Astrocyte (in vitro differentiated cells and primary cell): ENCODE data around the gene ST8SIA2. TPM values are rescaled to one million over a fixed set of nuclear protein-coding genes. Genes with fewer than 3 reads are reported as not detected.

ENCODE experiments used
- DNase-seq: peaks from one replicate; pipeline ENCODE4 v3.0.0-alpha.2; 2010; ENCODE audit warnings: low read depth
- FAIRE-seq: peaks from 2 replicates; lab custom pipeline; 2011; peaks lifted over from hg19 to GRCh38; lab: Jason Lieb, UNC
- H2AFZ ChIP-seq: 2 replicates; pipeline ENCODE4 v1.6.0; 2012; ENCODE audit warnings: low read depth, low read length, inconsistent platforms
- H3K27ac ChIP-seq: 2 replicates; pipeline ENCODE4 v1.5.1; 2011; ENCODE audit warnings: low read depth, low read length, inconsistent platforms
- H3K27me3 ChIP-seq: 2 replicates; pipeline ENCODE4 v1.6.0; 2011; ENCODE audit warnings: low read length, inconsistent platforms; ENCODE audit not compliant: insufficient read depth
- H3K36me3 ChIP-seq: 2 replicates; pipeline ENCODE4 v1.5.1; 2011; ENCODE audit warnings: low read length, inconsistent platforms; ENCODE audit not compliant: insufficient read depth
- H3K4me1 ChIP-seq: 2 replicates; pipeline ENCODE4 v1.5.1; 2011; ENCODE audit warnings: low read length, inconsistent platforms; ENCODE audit not compliant: insufficient read depth
- H3K4me2 ChIP-seq: 2 replicates; pipeline ENCODE4 v1.6.0; 2012; ENCODE audit warnings: low read length, inconsistent platforms
- H3K4me3 ChIP-seq: 2 replicates; pipeline ENCODE4 v1.5.1; 2011; ENCODE audit warnings: low read depth, mild to moderate bottlenecking, low read length, inconsistent platforms; ENCODE audit not compliant: insufficient read depth
- H3K79me2 ChIP-seq: 2 replicates; pipeline ENCODE4 v1.6.0; 2012; ENCODE audit warnings: mild to moderate bottlenecking, low read length, inconsistent platforms; ENCODE audit not compliant: insufficient read depth
- H3K9ac ChIP-seq: 2 replicates; pipeline ENCODE4 v1.6.0; 2012; ENCODE audit warnings: mild to moderate bottlenecking, low read length, inconsistent platforms
- H3K9me3 ChIP-seq: 2 replicates; pipeline ENCODE4 v1.5.1; 2012; ENCODE audit warnings: low read depth, mild to moderate bottlenecking, low read length, inconsistent platforms; ENCODE audit not compliant: insufficient read depth
- H4K20me1 ChIP-seq: 2 replicates; pipeline ENCODE4 v1.6.0; 2012; ENCODE audit warnings: low read length, inconsistent platforms; ENCODE audit not compliant: insufficient read depth
- H3K27ac Mint-ChIP-seq: one replicate; pipeline ENCODE4 v1.8.0; 2021; ENCODE audit warnings: mild to moderate bottlenecking, mixed read lengths; ENCODE audit not compliant: unreplicated experiment
- H3K27me3 Mint-ChIP-seq: one replicate; pipeline ENCODE4 v1.8.0; 2021; ENCODE audit warnings: low read depth, mixed read lengths; ENCODE audit not compliant: unreplicated experiment
- H3K36me3 Mint-ChIP-seq: one replicate; pipeline ENCODE4 v1.8.0; 2021; ENCODE audit warnings: low read depth, mixed read lengths; ENCODE audit not compliant: unreplicated experiment
- H3K4me1 Mint-ChIP-seq: one replicate; pipeline ENCODE4 v1.8.0; 2021; ENCODE audit warnings: low read depth, mixed read lengths; ENCODE audit not compliant: unreplicated experiment
- H3K4me3 Mint-ChIP-seq: one replicate; pipeline ENCODE4 v1.8.0; 2021; ENCODE audit warnings: mild to moderate bottlenecking, moderate library complexity, mixed read lengths; ENCODE audit not compliant: unreplicated experiment
- H3K9me3 Mint-ChIP-seq: one replicate; pipeline ENCODE4 v1.8.0; 2021; ENCODE audit warnings: mild to moderate bottlenecking, mixed read lengths; ENCODE audit not compliant: unreplicated experiment
- EZH2 ChIP-seq: IDR thresholded peaks from 2 replicates; pipeline ENCODE4 v1.6.1; 2012; ENCODE audit warnings: mild to moderate bottlenecking, low read length, inconsistent platforms; ENCODE audit not compliant: insufficient read depth
- total RNA-seq: library from RNA; stranded (reverse); gene quantifications from 2 replicates; pipeline ENCODE4 v1.2.1, GENCODE V29; 2021
- TF ChIP-seq, protein P1 (sequence below): IDR thresholded peaks from 2 replicates; pipeline ENCODE4 v1.5.1; 2011; ENCODE audit warnings: low read depth, mild to moderate bottlenecking, inconsistent platforms, low read length, moderate library complexity; ENCODE audit not compliant: insufficient read depth

Gene ST8SIA2
- total RNA-seq, 1 donor from 2014 or later = 8.6 TPM

DNA sequence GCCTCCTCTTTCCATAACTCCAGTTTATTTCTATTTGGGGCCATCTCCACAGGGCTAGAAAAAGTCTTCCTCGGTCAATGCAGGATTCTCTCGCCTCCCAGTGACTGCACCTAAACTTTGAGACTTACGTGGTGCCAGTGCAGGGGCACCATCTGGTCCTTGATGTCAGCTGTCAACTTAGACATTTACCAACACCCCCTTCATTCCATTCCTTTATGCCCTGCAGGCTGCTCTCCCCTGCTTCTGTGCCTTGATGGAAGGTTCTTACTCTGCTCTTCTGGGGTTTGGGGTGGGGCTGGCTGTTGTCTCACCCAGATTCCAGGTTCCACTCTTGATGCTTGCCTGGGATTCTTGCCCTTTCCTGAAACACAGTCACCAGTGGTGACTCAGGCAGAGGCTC is 101.8 kb downstream of the ST8SIA2 start:
- FAIRE-seq (no peak), DNase-seq (no peak)
- H3K4me1 Mint-ChIP-seq = peaks cover 8% of the 10 kb centered on the region
- Histone ChIP-seq H3K79me2 (no peaks in the 10 kb centered on the region), H4K20me1 (no peaks in the 10 kb centered on the region), H3K36me3 (no peaks in the 10 kb centered on the region), H3K9ac (no peak overlapping the region), H2AFZ (no peak overlapping the region), H3K4me3 (no peak overlapping the region), H3K27ac (no peak overlapping the region), H3K4me2 (no peak overlapping the region), H3K4me1 (peaks cover 2% of the 10 kb centered on the region), H3K9me3 (no peaks in the 10 kb centered on the region), H3K27me3 (peaks cover 10% of the 10 kb centered on the region)
- H3K27ac Mint-ChIP-seq = no peak overlapping the region
- peaks cover 17% of the 10 kb centered on the region for H3K27me3 Mint-ChIP-seq
- no peak overlapping the region for H3K4me3 Mint-ChIP-seq
- TF ChIP-seq, protein P1, sequence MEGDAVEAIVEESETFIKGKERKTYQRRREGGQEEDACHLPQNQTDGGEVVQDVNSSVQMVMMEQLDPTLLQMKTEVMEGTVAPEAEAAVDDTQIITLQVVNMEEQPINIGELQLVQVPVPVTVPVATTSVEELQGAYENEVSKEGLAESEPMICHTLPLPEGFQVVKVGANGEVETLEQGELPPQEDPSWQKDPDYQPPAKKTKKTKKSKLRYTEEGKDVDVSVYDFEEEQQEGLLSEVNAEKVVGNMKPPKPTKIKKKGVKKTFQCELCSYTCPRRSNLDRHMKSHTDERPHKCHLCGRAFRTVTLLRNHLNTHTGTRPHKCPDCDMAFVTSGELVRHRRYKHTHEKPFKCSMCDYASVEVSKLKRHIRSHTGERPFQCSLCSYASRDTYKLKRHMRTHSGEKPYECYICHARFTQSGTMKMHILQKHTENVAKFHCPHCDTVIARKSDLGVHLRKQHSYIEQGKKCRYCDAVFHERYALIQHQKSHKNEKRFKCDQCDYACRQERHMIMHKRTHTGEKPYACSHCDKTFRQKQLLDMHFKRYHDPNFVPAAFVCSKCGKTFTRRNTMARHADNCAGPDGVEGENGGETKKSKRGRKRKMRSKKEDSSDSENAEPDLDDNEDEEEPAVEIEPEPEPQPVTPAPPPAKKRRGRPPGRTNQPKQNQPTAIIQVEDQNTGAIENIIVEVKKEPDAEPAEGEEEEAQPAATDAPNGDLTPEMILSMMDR = no peak
- TF ChIP-seq EZH2 = no peak
- peaks cover 7% of the 10 kb centered on the region for H3K9me3 Mint-ChIP-seq
- no peaks in the 10 kb centered on the region for H3K36me3 Mint-ChIP-seq

DNA sequence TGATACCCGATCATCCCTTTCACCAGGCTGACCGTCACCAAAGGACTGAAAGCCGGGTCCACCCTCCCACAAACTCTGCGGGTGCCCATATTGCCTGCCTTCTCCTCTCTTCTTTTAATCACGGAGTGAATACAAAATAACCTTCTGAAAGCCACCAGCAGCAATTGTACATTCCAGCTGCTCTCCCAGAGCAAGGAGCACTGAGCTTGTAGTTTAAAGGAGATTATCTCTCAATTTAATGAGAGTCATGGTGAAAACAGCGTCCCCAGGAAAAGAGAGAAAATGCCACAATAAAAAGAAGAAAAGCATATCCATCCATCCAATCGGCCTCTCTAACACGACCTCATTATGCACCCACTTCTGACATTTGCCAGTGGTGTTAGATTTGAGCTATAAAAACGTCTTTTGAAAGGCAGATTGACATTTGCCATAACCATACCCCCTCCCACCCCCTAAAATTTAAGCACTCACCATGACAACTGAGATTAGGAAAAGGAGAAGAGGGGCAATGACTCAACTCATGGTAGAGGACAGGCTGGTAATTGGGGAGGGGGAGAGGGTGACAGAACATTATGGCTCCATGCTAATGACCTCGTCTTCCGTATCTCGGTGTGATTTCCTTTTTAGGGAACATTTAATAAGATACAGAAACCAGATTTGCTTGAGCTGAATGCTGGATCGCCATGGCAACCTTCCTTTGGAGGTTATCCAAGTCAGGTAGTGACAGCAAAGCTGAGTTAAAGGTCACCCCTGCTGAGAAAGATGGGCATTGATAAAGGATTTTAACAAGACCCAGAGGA is 106.2 kb downstream of the ST8SIA2 start:
- H4K20me1 ChIP-seq = no peaks in the 10 kb centered on the region
- peaks cover 3% of the 10 kb centered on the region for H3K27me3 ChIP-seq
- no peak overlapping the region for H3K4me3 Mint-ChIP-seq
- H3K4me3 ChIP-seq = no peak overlapping the region
- no peak for FAIRE-seq
- H3K27ac ChIP-seq = no peak overlapping the region
- no peaks in the 10 kb centered on the region for H3K36me3 Mint-ChIP-seq
- no peak overlapping the region for H3K4me2 ChIP-seq
- peaks cover 2% of the 10 kb centered on the region for H3K9me3 Mint-ChIP-seq
- H2AFZ ChIP-seq = no peak overlapping the region
- no peak overlapping the region for H3K9ac ChIP-seq
- H3K27me3 Mint-ChIP-seq = peaks cover 12% of the 10 kb centered on the region
- no peaks in the 10 kb centered on the region for H3K79me2 ChIP-seq
- no peaks in the 10 kb centered on the region for H3K9me3 ChIP-seq
- H3K36me3 ChIP-seq = no peaks in the 10 kb centered on the region
- H3K27ac Mint-ChIP-seq = no peak overlapping the region
- H3K4me1 ChIP-seq = peaks cover 2% of the 10 kb centered on the region
- TF ChIP-seq, protein P1 = no peak
- no peak for TF ChIP-seq EZH2
- no peak for DNase-seq
- peaks cover 10% of the 10 kb centered on the region for H3K4me1 Mint-ChIP-seq

DNA sequence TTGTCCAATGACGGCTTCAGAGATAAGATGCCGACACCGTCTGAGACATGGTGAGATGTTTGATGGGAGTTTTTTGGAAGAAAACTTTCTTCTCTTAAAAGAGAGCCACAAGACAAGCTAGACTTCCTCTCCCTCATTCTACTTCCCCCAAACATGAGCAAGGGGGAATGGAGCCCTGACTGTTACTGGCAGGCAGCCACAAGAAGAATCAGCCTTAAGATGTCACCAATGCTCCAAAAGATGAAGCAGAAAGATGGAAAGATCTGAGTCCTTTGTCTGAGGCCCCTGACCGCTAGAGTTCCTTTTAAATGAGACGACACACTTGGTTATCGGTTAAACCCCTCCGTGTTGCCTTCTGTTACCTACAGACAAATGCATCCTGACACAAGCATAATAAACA is 108.7 kb downstream of the ST8SIA2 start:
- H3K27me3 Mint-ChIP-seq = peaks cover 8% of the 10 kb centered on the region
- no peak for FAIRE-seq
- Histone ChIP-seq H3K27ac (no peak overlapping the region), H4K20me1 (no peaks in the 10 kb centered on the region), H3K27me3 (peaks cover 3% of the 10 kb centered on the region), H3K9ac (no peak overlapping the region), H3K4me1 (no peaks in the 10 kb centered on the region), H3K4me3 (no peak overlapping the region), H2AFZ (no peak overlapping the region), H3K9me3 (no peaks in the 10 kb centered on the region), H3K79me2 (no peaks in the 10 kb centered on the region), H3K36me3 (no peaks in the 10 kb centered on the region), H3K4me2 (no peak overlapping the region)
- H3K4me3 Mint-ChIP-seq = no peak overlapping the region
- peaks cover 2% of the 10 kb centered on the region for H3K4me1 Mint-ChIP-seq
- no peaks in the 10 kb centered on the region for H3K36me3 Mint-ChIP-seq
- DNase-seq = no peak
- H3K27ac Mint-ChIP-seq = no peak overlapping the region
- peaks cover 2% of the 10 kb centered on the region for H3K9me3 Mint-ChIP-seq
- no peak for TF ChIP-seq EZH2
- TF ChIP-seq, protein P1 = no peak
